Adrenal gland (tissue), 5 donors: ENCODE measurements around the gene PSMD14.

Experiments
- POLR2A ChIP-seq, 2 donors: fragments of 450-650 bp; IDR thresholded peaks; one replicate each; pipeline ENCODE4 v1.6.1; 2017; ENCODE audit warnings: antibody characterized with exemption in 2 of 2, mild to moderate bottlenecking in 2 of 2, moderate library complexity in 1 of 2
- TF ChIP-seq, protein P1 (sequence below), 6 experiments: fragments of 450-650 bp in 4 of 6; fragments of 200-600 bp in 2 of 6; sonication (generic) in 1 of 6; IDR thresholded peaks; 1 replicate in 5 of 6; 2 replicates in 1 of 6; pipeline versions ENCODE4 v1.5.1 to v1.8.0; 2016 to 2021; ENCODE audit warnings: antibody characterized with exemption in 6 of 6, mild to moderate bottlenecking in 2 of 6, moderate library complexity in 1 of 6
- donor health status: DM: no; HTN: no; CAD: no.

- TF ChIP-seq, protein P1, sequence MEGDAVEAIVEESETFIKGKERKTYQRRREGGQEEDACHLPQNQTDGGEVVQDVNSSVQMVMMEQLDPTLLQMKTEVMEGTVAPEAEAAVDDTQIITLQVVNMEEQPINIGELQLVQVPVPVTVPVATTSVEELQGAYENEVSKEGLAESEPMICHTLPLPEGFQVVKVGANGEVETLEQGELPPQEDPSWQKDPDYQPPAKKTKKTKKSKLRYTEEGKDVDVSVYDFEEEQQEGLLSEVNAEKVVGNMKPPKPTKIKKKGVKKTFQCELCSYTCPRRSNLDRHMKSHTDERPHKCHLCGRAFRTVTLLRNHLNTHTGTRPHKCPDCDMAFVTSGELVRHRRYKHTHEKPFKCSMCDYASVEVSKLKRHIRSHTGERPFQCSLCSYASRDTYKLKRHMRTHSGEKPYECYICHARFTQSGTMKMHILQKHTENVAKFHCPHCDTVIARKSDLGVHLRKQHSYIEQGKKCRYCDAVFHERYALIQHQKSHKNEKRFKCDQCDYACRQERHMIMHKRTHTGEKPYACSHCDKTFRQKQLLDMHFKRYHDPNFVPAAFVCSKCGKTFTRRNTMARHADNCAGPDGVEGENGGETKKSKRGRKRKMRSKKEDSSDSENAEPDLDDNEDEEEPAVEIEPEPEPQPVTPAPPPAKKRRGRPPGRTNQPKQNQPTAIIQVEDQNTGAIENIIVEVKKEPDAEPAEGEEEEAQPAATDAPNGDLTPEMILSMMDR (IDR thresholded peaks at IDR 0.05): no peak
- no peak for TF ChIP-seq POLR2A (IDR thresholded peaks at IDR 0.05)
Measured at GRCh38 chr2:161352719-161353118, 44.5 kb downstream of the PSMD14 start.
